Spleen (tissue), 11 donors: ENCODE data around the gene LRMDA. TPM values are rescaled to one million over a fixed set of nuclear protein-coding genes. Genes with fewer than 3 reads are reported as not detected.
A peak's percentile ranks its signal among the peaks of the same experiment; 100 is the strongest.

Experiments
- DNase-seq: peaks from one replicate; pipeline ENCODE4 v3.0.0-alpha.2; 2020
- H3K27ac ChIP-seq, 8 donors: fragments of 200-600 bp; sonication (generic) in 7 of 8; 1 replicate in 4 of 8; 2 replicates in 4 of 8; pipeline versions ENCODE4 v1.5.0 to v1.8.0; 2016 to 2021; ENCODE audit warnings: inconsistent platforms in 4 of 8, mild to moderate bottlenecking in 4 of 8, moderate library complexity in 1 of 8
- H3K27me3 ChIP-seq, 7 donors: fragments of 200-600 bp; sonication (generic) in 6 of 7; replicated peaks in 1 of 7; 1 replicate in 4 of 7; 2 replicates in 3 of 7; pipeline versions ENCODE4 v1.5.0 to v1.8.0; 2016 to 2021; ENCODE audit warnings: inconsistent platforms in 3 of 7, mild to moderate bottlenecking in 1 of 7
- H3K36me3 ChIP-seq, 6 donors: fragments of 200-600 bp; sonication (generic) in 5 of 6; 1 replicate in 4 of 6; 2 replicates in 2 of 6; pipeline versions ENCODE4 v1.5.0 to v1.8.0; 2016 to 2021; ENCODE audit warnings: inconsistent platforms in 2 of 6
- H3K4me1 ChIP-seq, 6 donors: fragments of 200-600 bp; sonication (generic) in 5 of 6; 1 replicate in 3 of 6; 2 replicates in 3 of 6; pipeline versions ENCODE4 v1.5.0 to v1.8.0; 2016 to 2021; ENCODE audit warnings: inconsistent platforms in 3 of 6
- H3K4me3 ChIP-seq, 8 donors: fragments of 200-600 bp; sonication (generic) in 7 of 8; 1 replicate in 4 of 8; 2 replicates in 4 of 8; pipeline versions ENCODE4 v1.5.0 to v1.8.0; 2016 to 2021; ENCODE audit warnings: inconsistent platforms in 4 of 8, mild to moderate bottlenecking in 4 of 8, moderate library complexity in 2 of 8
- H3K9me3 ChIP-seq, 8 donors: fragments of 200-600 bp; sonication (generic) in 7 of 8; 1 replicate in 4 of 8; 2 replicates in 4 of 8; pipeline versions ENCODE4 v1.5.0 to v1.8.0; 2016 to 2021; ENCODE audit warnings: inconsistent platforms in 4 of 8
- CTCF ChIP-seq, 11 experiments: fragments of 200-600 bp in 7 of 11; fragments of 450-650 bp in 4 of 11; sonication (generic) in 4 of 11; IDR thresholded peaks in 8 of 11; conservative IDR thresholded peaks in 3 of 11; 1 replicate in 7 of 11; 2 replicates in 4 of 11; pipeline versions ENCODE4 v1.4.0 to v1.8.0; 2016 to 2021; ENCODE audit warnings: antibody characterized with exemption in 11 of 11, inconsistent platforms in 4 of 11, mild to moderate bottlenecking in 1 of 11
- POLR2A ChIP-seq, 3 donors: fragments of 450-650 bp; IDR thresholded peaks; one replicate each; pipeline ENCODE4 v1.5.1; 2017; ENCODE audit warnings: antibody characterized with exemption in 3 of 3, mild to moderate bottlenecking in 1 of 3
- POLR2AphosphoS5 ChIP-seq, 3 donors: sonication (generic); formaldehyde crosslinking; IDR thresholded peaks; one replicate each; pipeline ENCODE4 v1.5.1; 2017; ENCODE audit warnings: antibody characterized with exemption in 3 of 3
- WGBS, 5 donors: extraction: QIAGEN DNeasy Blood & Tissue Kit in 3 of 5; methylation state at CpG; one replicate each; pipeline versions ENCODE4 v1.1.5 to v1.1.7; 2013 to 2018; 5-methylcytosine and 5-hydroxymethylcytosine counted together
- intact Hi-C: fragments of 100-400 bp; cut with DNase I; formaldehyde crosslinking; loops from one replicate; pipeline ENCODE4 v1.15.0; 2023; ENCODE audit warnings: low total_unique reads
- polyA plus RNA-seq, 3 donors: library from polyadenylated mRNA; stranded (reverse); fragments of 200-250 nt; gene quantifications; one replicate each; pipeline ENCODE4 v1.2.1, GENCODE V29; 2013
- total RNA-seq, 7 donors: library from RNA; depleted of rRNA in 3 of 7; stranded (reverse); fragments of >200 nt in 3 of 7; fragmentation: NEBNext Ultra II Directional in 4 of 7; extraction: Animal tissue kit (Norgen Biotek cat#: 25700) in 4 of 7; gene quantifications; one replicate each; pipeline versions ENCODE4 v1.1.0 to v1.2.1, GENCODE V29; 2016 to 2021
- donor health status: healthy with polysubstance abuse.
- donor health status: DM: no; HTN: no; CAD: no; lungs with moderate emphysema.
- donor health status: DM: no; HTN: no; CAD: no.
- donor health status: Bipolar disorder and iron deficiency.
- donor health status: healthy.
- donor health status: DM: no; HTN: no; CAD: no.
- donor health status: DM: yes; HTN: yes; CAD: no.

LRMDA gene
- total and polyA plus RNA-seq, 10 donors = 7.3 to 46.6 (median 28.2) TPM

- no peak for DNase-seq
- 50 to 75% (median 69%) methylated on average over 2 of the region's 2 CpGs for WGBS, 5 donors
- TF ChIP-seq POLR2A (IDR thresholded peaks at IDR 0.05) (no peak), POLR2AphosphoS5 (IDR thresholded peaks at IDR 0.05) (peak in 1 of 3 donors; percentile 38)
- peaks cover 0 to 4% (median 0%) of the 10 kb centered on the region in 6 donors for H3K36me3 ChIP-seq
- H3K27ac ChIP-seq = peak overlapping the region in 6 of 8 donors; percentile 14 to 58 (median 30)
- no peak overlapping the region for H3K4me3 ChIP-seq
- H3K27me3 ChIP-seq = no peaks in the 10 kb centered on the region
- no peaks in the 10 kb centered on the region for H3K9me3 ChIP-seq
- no peaks in the 10 kb centered on the region for H3K4me1 ChIP-seq
- intact Hi-C loops = no loop called here
Measured at GRCh38 chr10:76555067-76555670, 1123.7 kb downstream of the LRMDA start.

- intact Hi-C loops = no loop called here
- DNase-seq = no peak
- no peaks in the 10 kb centered on the region for H3K4me1 ChIP-seq
- WGBS, 5 donors = 78 to 93% (median 85%) methylated on average over 4 of the region's 4 CpGs
- H3K36me3 ChIP-seq = peaks cover 0 to 4% (median 0%) of the 10 kb centered on the region in 6 donors
- H3K27me3 ChIP-seq = no peaks in the 10 kb centered on the region
- H3K9me3 ChIP-seq = no peaks in the 10 kb centered on the region
- no peak overlapping the region for H3K4me3 ChIP-seq
- no peak for TF ChIP-seq POLR2A (IDR thresholded peaks at IDR 0.05)
- TF ChIP-seq POLR2AphosphoS5 (IDR thresholded peaks at IDR 0.05) = no peak
- TF ChIP-seq CTCF (IDR thresholded peaks at IDR 0.05 in 8 of 11, conservative IDR thresholded peaks at IDR 0.05 in 3 of 11) = no peak
- no peak overlapping the region for H3K27ac ChIP-seq
Measured at GRCh38 chr10:76557366-76557765, 1125.9 kb downstream of the LRMDA start.

- no peak overlapping the region for H3K4me3 ChIP-seq
- no peaks in the 10 kb centered on the region for H3K9me3 ChIP-seq
- TF ChIP-seq POLR2AphosphoS5 (IDR thresholded peaks at IDR 0.05) (no peak), POLR2A (IDR thresholded peaks at IDR 0.05) (no peak), CTCF (IDR thresholded peaks at IDR 0.05 in 8 of 11, conservative IDR thresholded peaks at IDR 0.05 in 3 of 11) (no peak)
- no peaks in the 10 kb centered on the region for H3K4me1 ChIP-seq
- no peak for DNase-seq
- peaks cover 0 to 4% (median 0%) of the 10 kb centered on the region in 6 donors for H3K36me3 ChIP-seq
- intact Hi-C loops = no loop called here
- WGBS, 5 donors = 73 to 92% (median 86%) methylated on average over 1 of the region's 1 CpG
- H3K27ac ChIP-seq = no peak overlapping the region
- no peaks in the 10 kb centered on the region for H3K27me3 ChIP-seq
Measured at GRCh38 chr10:76558586-76558985, 1127.2 kb downstream of the LRMDA start.

GRCh38 chr10:76558996-76559891 lies 1127.8 kb downstream of the LRMDA start:
- TF ChIP-seq CTCF (IDR thresholded peaks at IDR 0.05 in 8 of 11, conservative IDR thresholded peaks at IDR 0.05 in 3 of 11) (no peak), POLR2AphosphoS5 (IDR thresholded peaks at IDR 0.05) (no peak), POLR2A (IDR thresholded peaks at IDR 0.05) (no peak)
- Histone ChIP-seq H3K36me3 (peaks cover 0 to 4% (median 0%) of the 10 kb centered on the region in 6 donors), H3K4me1 (no peaks in the 10 kb centered on the region), H3K27me3 (no peaks in the 10 kb centered on the region), H3K4me3 (no peak overlapping the region), H3K9me3 (no peaks in the 10 kb centered on the region), H3K27ac (peak overlapping the region in 2 of 8 donors; percentile 37 to 39)
- no peak for DNase-seq
- 72 to 89% (median 87%) methylated on average over 3 of the region's 3 CpGs for WGBS, 5 donors
- intact Hi-C loops = no loop called here
